ENCODE measurements around the gene NPHP4. TPM values are rescaled to one million over a fixed set of nuclear protein-coding genes. Genes with fewer than 3 reads are reported as not detected.

NPHP4 gene
- total RNA-seq, 1 experiment from 2014 or later = 18.8 TPM

DNA sequence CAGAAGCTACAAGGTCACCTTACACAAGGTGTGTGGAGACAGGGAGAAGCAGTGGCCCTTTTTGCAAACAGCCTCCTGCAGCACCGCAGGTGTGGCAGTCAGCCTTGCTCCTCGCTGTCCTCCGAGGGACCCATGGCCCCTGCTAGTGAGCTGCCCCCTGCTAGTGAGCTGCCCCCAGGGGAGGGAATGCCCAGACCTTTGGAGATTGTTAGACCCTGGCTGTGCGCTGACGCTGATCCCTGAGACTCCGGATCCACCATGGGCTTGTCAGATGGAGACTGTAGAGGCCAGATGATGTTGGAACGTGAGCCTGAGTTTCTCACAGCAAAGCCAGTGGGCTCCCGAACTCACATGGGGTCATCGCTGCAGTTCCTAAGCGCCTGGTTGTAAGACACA lies 172.2 kb downstream of the NPHP4 start:
- H2AFZ ChIP-seq (ENCODE audit: low read length) = no peak overlapping the region
- BruUV-seq (replicated peaks) = no TSS peak
- peaks cover 72% of the 10 kb centered on the region for H3K27me3 ChIP-seq (ENCODE audit: low read length)
- H3K4me1 ChIP-seq (ENCODE audit: insufficient read depth, low read length) = no peaks in the 10 kb centered on the region
- H4K20me1 ChIP-seq (ENCODE audit: low read length) = no peaks in the 10 kb centered on the region
- ChIA-PET CTCF (no interaction called here), POLR2A (ENCODE audit: unreplicated experiment) (no interaction called here)
- H3K9me3 ChIP-seq (ENCODE audit: low read length) = no peaks in the 10 kb centered on the region
- TF ChIP-seq EZH2phosphoT487 (IDR thresholded peaks at IDR 0.05; ENCODE audit: borderline replicate concordance, low read length) (no peak), EZH2 (IDR thresholded peaks at IDR 0.05; ENCODE audit: low read length, unreplicated experiment) (no peak)
- TF ChIP-seq, protein P1, sequence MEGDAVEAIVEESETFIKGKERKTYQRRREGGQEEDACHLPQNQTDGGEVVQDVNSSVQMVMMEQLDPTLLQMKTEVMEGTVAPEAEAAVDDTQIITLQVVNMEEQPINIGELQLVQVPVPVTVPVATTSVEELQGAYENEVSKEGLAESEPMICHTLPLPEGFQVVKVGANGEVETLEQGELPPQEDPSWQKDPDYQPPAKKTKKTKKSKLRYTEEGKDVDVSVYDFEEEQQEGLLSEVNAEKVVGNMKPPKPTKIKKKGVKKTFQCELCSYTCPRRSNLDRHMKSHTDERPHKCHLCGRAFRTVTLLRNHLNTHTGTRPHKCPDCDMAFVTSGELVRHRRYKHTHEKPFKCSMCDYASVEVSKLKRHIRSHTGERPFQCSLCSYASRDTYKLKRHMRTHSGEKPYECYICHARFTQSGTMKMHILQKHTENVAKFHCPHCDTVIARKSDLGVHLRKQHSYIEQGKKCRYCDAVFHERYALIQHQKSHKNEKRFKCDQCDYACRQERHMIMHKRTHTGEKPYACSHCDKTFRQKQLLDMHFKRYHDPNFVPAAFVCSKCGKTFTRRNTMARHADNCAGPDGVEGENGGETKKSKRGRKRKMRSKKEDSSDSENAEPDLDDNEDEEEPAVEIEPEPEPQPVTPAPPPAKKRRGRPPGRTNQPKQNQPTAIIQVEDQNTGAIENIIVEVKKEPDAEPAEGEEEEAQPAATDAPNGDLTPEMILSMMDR (conservative IDR thresholded peaks at IDR 0.05; ENCODE audit: low read depth, low read length) = no peak
- H3F3A ChIP-seq (ENCODE audit: low read length, unreplicated experiment) = no peaks in the 10 kb centered on the region
- no peaks in the 10 kb centered on the region for H3K36me3 ChIP-seq (ENCODE audit: low read depth, low read length)
- H3K4me3 ChIP-seq (ENCODE audit: low read length) = no peak overlapping the region
- DNase-seq (no peak), ATAC-seq (no peak)
- H3K9ac ChIP-seq (ENCODE audit: low read length) = no peak overlapping the region
- no peak overlapping the region for H3K4me2 ChIP-seq (ENCODE audit: low read length)
- no peaks in the 10 kb centered on the region for H3K79me2 ChIP-seq (ENCODE audit: low read length)
- no peak overlapping the region for H3K27ac ChIP-seq (ENCODE audit: low read length)
- intact Hi-C loops (cut with micrococcal nuclease) = no loop called here
- no peaks in the 10 kb centered on the region for H3K9me2 ChIP-seq (replicated peaks; ENCODE audit: low read length)

DNA sequence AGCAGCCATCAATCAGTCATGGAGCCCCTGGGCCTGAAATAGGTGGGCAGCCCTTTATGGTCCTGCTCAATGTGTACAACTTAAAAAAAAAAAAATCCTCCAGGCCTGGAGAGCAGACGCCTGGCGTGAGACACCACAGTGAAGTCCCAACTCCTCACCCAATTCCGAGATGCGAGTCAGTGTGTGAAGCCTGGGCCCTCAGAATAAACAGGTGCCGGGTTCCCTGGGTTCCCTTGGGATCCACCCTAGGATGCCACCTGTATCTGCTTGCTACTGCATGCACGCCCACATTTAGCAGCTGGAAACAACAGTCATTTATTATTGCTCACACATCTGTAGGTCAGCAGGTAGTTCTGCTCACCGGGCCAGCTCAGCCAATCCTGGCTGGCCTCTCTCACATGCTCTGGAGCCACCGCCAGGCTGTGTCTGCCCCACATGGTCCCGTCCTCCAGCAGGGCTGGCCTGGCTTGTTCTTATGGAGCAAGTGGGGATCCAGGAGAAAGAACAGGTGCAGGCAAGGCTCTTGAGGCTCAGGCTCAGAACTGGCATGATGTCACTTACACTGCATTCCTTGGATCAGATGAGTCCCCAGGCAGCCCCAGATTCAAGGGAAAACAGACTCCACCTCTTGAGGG lies 172.7 kb downstream of the NPHP4 start:
- Histone ChIP-seq H3K9ac (ENCODE audit: low read length) (no peak overlapping the region), H3K4me3 (ENCODE audit: low read length) (no peak overlapping the region), H3K36me3 (ENCODE audit: low read depth, low read length) (no peaks in the 10 kb centered on the region), H3K79me2 (ENCODE audit: low read length) (no peaks in the 10 kb centered on the region), H3K27me3 (ENCODE audit: low read length) (peaks cover 74% of the 10 kb centered on the region), H3F3A (ENCODE audit: low read length, unreplicated experiment) (no peaks in the 10 kb centered on the region), H3K4me2 (ENCODE audit: low read length) (no peak overlapping the region), H3K9me3 (ENCODE audit: low read length) (no peaks in the 10 kb centered on the region), H3K27ac (ENCODE audit: low read length) (no peak overlapping the region), H3K9me2 (replicated peaks; ENCODE audit: low read length) (no peaks in the 10 kb centered on the region), H2AFZ (ENCODE audit: low read length) (no peak overlapping the region), H4K20me1 (ENCODE audit: low read length) (no peaks in the 10 kb centered on the region), H3K4me1 (ENCODE audit: insufficient read depth, low read length) (no peaks in the 10 kb centered on the region)
- ATAC-seq = no peak
- POLR2A ChIA-PET (ENCODE audit: unreplicated experiment) = no interaction called here
- BruUV-seq (replicated peaks) = no TSS peak
- intact Hi-C loops (cut with micrococcal nuclease) = no loop called here
- CTCF ChIA-PET = no interaction called here
- no peak for DNase-seq
- no peak for TF ChIP-seq EZH2phosphoT487 (IDR thresholded peaks at IDR 0.05; ENCODE audit: borderline replicate concordance, low read length)
- TF ChIP-seq, protein P1 (conservative IDR thresholded peaks at IDR 0.05; ENCODE audit: low read depth, low read length) = no peak
- no peak for TF ChIP-seq EZH2 (IDR thresholded peaks at IDR 0.05; ENCODE audit: low read length, unreplicated experiment)

DNA sequence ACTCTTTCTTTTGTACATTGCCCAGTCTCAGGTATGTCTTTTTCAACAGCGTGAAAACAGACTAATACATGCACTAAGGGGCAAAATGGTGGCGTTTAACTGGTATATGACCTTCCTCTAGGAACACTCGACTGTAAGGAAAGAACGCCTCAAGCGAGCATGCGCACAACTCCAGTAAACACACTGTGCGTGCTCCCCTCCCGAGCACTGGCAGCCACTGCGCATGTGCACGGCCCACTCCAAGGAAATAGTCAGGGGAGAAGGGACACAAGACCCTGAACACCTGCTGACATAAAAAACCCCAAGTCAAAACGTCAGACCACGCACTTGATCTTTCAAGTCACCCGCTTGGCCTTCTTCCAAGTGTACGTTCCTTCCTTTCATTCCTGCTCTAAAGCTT lies 173.5 kb downstream of the NPHP4 start:
- no peak for ATAC-seq
- H3K27me3 ChIP-seq (ENCODE audit: low read length) = peaks cover 82% of the 10 kb centered on the region
- BruUV-seq (replicated peaks) = no TSS peak

More for the DNA sequence above, 173.5 kb downstream of the NPHP4 start:
- H3K9me3 ChIP-seq (ENCODE audit: low read length) = no peaks in the 10 kb centered on the region
- no peaks in the 10 kb centered on the region for H3K4me1 ChIP-seq (ENCODE audit: insufficient read depth, low read length)
- H4K20me1 ChIP-seq (ENCODE audit: low read length) = no peaks in the 10 kb centered on the region
- ChIA-PET POLR2A (ENCODE audit: unreplicated experiment) (no interaction called here), CTCF (no interaction called here)
- no peak for DNase-seq
- H2AFZ ChIP-seq (ENCODE audit: low read length) = no peak overlapping the region
- no peaks in the 10 kb centered on the region for H3K9me2 ChIP-seq (replicated peaks; ENCODE audit: low read length)
- H3K9ac ChIP-seq (ENCODE audit: low read length) = no peak overlapping the region
- H3K4me3 ChIP-seq (ENCODE audit: low read length) = no peak overlapping the region
- H3K36me3 ChIP-seq (ENCODE audit: low read depth, low read length) = no peaks in the 10 kb centered on the region
- no peaks in the 10 kb centered on the region for H3K79me2 ChIP-seq (ENCODE audit: low read length)
- TF ChIP-seq, protein P1 (conservative IDR thresholded peaks at IDR 0.05; ENCODE audit: low read depth, low read length) = no peak
- no peak for TF ChIP-seq EZH2 (IDR thresholded peaks at IDR 0.05; ENCODE audit: low read length, unreplicated experiment)
- TF ChIP-seq EZH2phosphoT487 (IDR thresholded peaks at IDR 0.05; ENCODE audit: borderline replicate concordance, low read length) = no peak
- no peak overlapping the region for H3K4me2 ChIP-seq (ENCODE audit: low read length)
- H3F3A ChIP-seq (ENCODE audit: low read length, unreplicated experiment) = no peaks in the 10 kb centered on the region
- intact Hi-C loops (cut with micrococcal nuclease) = no loop called here
- H3K27ac ChIP-seq (ENCODE audit: low read length) = no peak overlapping the region
